Activated naive CD4-positive, alpha-beta T cell treated with anti-CD3 and anti-CD28 coated beads for 36 hours (primary cell): ENCODE data around the gene DSC2. TPM values are rescaled to one million over a fixed set of nuclear protein-coding genes. Genes with fewer than 3 reads are reported as not detected.

Experiments
- CTCF ChIA-PET: fragments of 350-600 bp; sonication (Branson Sonifier 250); formaldehyde crosslinking; loops from one replicate; lab custom pipeline; 2021; ENCODE audit warnings: antibody characterized with exemption; lab: Charles Lee
- DNase-seq: peaks from one replicate; pipeline ENCODE4 v3.0.0-alpha.2; 2020
- H3K27ac Mint-ChIP-seq: one replicate; pipeline ENCODE4 v1.8.0; 2021; ENCODE audit warnings: mild to moderate bottlenecking, mixed read lengths
- H3K27me3 Mint-ChIP-seq: one replicate; pipeline ENCODE4 v1.8.0; 2021; ENCODE audit warnings: low read depth, mixed read lengths
- H3K36me3 Mint-ChIP-seq: one replicate; pipeline ENCODE4 v1.8.0; 2021; ENCODE audit warnings: low read depth, mixed read lengths
- H3K4me1 Mint-ChIP-seq: one replicate; pipeline ENCODE4 v1.8.0; 2021; ENCODE audit warnings: low read depth, mixed read lengths
- H3K4me3 Mint-ChIP-seq: one replicate; pipeline ENCODE4 v1.8.0; 2021; ENCODE audit warnings: mild to moderate bottlenecking, moderate library complexity, mixed read lengths
- H3K9me3 Mint-ChIP-seq: one replicate; pipeline ENCODE4 v1.8.0; 2021; ENCODE audit warnings: mixed read lengths
- intact Hi-C: fragments of 100-400 bp; cut with micrococcal nuclease; formaldehyde crosslinking; loops from one replicate; pipeline ENCODE4 v1.15.1; 2023
- total RNA-seq, 2 experiments: library from RNA; stranded (reverse); gene quantifications; one replicate each; pipeline ENCODE4 v1.2.3, GENCODE V29; 2021

Gene DSC2
- total RNA-seq, 2 experiments from 2014 or later, result 0.02 TPM; not detected in 1

- H3K4me3 Mint-ChIP-seq, result no peak overlapping the region
- no peaks in the 10 kb centered on the region for H3K27me3 Mint-ChIP-seq
- H3K27ac Mint-ChIP-seq, result no peak overlapping the region
- CTCF ChIA-PET, result no interaction called here
- H3K36me3 Mint-ChIP-seq, result no peaks in the 10 kb centered on the region
- intact Hi-C loops, result no loop called here
- no peaks in the 10 kb centered on the region for H3K9me3 Mint-ChIP-seq
- DNase-seq, result no peak
- no peaks in the 10 kb centered on the region for H3K4me1 Mint-ChIP-seq
Measured at GRCh38 chr18:31112804-31113203, 10.6 kb upstream of the DSC2 start.

DNA sequence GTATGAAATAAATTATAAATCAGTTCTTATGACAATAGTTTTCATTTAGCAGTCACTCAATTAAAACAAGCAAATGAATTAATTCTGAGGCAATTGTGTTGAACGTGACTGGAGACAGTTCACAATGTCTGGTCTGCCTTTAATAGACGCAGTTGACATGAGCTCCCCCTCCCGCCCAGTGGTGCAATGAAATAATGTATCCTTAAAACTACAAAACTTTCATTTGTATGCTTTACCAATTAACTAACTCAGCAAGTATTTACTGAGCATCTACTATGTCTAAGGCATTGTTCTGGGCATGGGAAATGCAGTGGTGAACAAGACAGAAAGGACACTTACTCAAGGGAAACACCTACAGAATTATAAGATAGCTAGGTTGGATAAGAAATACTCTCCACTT lies 3.5 kb upstream of the DSC2 start:
- H3K9me3 Mint-ChIP-seq, result no peaks in the 10 kb centered on the region
- DNase-seq, result no peak
- CTCF ChIA-PET, result no interaction called here
- no peaks in the 10 kb centered on the region for H3K36me3 Mint-ChIP-seq
- H3K27ac Mint-ChIP-seq, result no peak overlapping the region
- H3K4me3 Mint-ChIP-seq, result no peak overlapping the region
- intact Hi-C loops, result no loop called here
- peaks cover 6% of the 10 kb centered on the region for H3K27me3 Mint-ChIP-seq
- no peaks in the 10 kb centered on the region for H3K4me1 Mint-ChIP-seq

- CTCF ChIA-PET, result no interaction called here
- no peak overlapping the region for H3K27ac Mint-ChIP-seq
- no peak overlapping the region for H3K4me3 Mint-ChIP-seq
- H3K4me1 Mint-ChIP-seq, result no peaks in the 10 kb centered on the region
- H3K27me3 Mint-ChIP-seq, result peaks cover 13% of the 10 kb centered on the region
- no peaks in the 10 kb centered on the region for H3K9me3 Mint-ChIP-seq
- DNase-seq, result no peak
- no peaks in the 10 kb centered on the region for H3K36me3 Mint-ChIP-seq
- intact Hi-C loops, result no loop called here
Measured at GRCh38 chr18:31104444-31104843, 2.2 kb upstream of the DSC2 start.

GRCh38 chr18:31103423-31103822 lies 1.2 kb upstream of the DSC2 start:
- no peaks in the 10 kb centered on the region for H3K9me3 Mint-ChIP-seq
- H3K4me3 Mint-ChIP-seq, result no peak overlapping the region
- no peak overlapping the region for H3K27ac Mint-ChIP-seq
- CTCF ChIA-PET, result no interaction called here
- intact Hi-C loops, result no loop called here
- no peak for DNase-seq
- no peaks in the 10 kb centered on the region for H3K36me3 Mint-ChIP-seq
- peaks cover 19% of the 10 kb centered on the region for H3K27me3 Mint-ChIP-seq
- H3K4me1 Mint-ChIP-seq, result no peaks in the 10 kb centered on the region

DNA sequence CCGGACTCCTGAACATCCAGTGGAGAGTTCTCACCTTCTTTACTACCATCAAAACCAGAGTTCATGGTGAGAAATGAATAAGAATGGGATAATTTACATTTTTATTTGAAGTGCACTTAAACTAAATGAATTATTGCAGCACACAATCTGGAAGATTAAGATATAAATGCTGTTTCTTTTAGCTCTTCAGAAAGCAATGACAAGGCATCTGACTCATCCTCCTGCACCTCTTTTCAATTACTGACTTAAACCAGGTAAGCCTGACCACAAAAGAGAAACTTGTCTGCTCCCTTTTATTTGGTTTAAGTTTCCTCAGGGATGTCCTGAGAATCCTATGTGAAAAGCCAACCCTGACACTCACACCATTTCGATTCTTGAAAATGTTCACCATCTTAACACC lies 720 bp upstream of the DSC2 start:
- H3K27ac Mint-ChIP-seq, result no peak overlapping the region
- DNase-seq, result no peak
- no peak overlapping the region for H3K4me3 Mint-ChIP-seq
- no peaks in the 10 kb centered on the region for H3K4me1 Mint-ChIP-seq
- H3K27me3 Mint-ChIP-seq, result peaks cover 19% of the 10 kb centered on the region
- no peaks in the 10 kb centered on the region for H3K9me3 Mint-ChIP-seq
- H3K36me3 Mint-ChIP-seq, result no peaks in the 10 kb centered on the region
- intact Hi-C loops, result no loop called here
- CTCF ChIA-PET, result no interaction called here

- DNase-seq, result no peak
- H3K4me1 Mint-ChIP-seq, result no peaks in the 10 kb centered on the region
- peak overlapping the region; percentile 57 for H3K4me3 Mint-ChIP-seq
- CTCF ChIA-PET, result no interaction called here
- H3K36me3 Mint-ChIP-seq, result no peaks in the 10 kb centered on the region
- H3K9me3 Mint-ChIP-seq, result no peaks in the 10 kb centered on the region
- H3K27ac Mint-ChIP-seq, result no peak overlapping the region
- H3K27me3 Mint-ChIP-seq, result peaks cover 19% of the 10 kb centered on the region
- intact Hi-C loops, result no loop called here
Measured at GRCh38 chr18:31101183-31102024, 817 bp downstream of the DSC2 start.

DNA sequence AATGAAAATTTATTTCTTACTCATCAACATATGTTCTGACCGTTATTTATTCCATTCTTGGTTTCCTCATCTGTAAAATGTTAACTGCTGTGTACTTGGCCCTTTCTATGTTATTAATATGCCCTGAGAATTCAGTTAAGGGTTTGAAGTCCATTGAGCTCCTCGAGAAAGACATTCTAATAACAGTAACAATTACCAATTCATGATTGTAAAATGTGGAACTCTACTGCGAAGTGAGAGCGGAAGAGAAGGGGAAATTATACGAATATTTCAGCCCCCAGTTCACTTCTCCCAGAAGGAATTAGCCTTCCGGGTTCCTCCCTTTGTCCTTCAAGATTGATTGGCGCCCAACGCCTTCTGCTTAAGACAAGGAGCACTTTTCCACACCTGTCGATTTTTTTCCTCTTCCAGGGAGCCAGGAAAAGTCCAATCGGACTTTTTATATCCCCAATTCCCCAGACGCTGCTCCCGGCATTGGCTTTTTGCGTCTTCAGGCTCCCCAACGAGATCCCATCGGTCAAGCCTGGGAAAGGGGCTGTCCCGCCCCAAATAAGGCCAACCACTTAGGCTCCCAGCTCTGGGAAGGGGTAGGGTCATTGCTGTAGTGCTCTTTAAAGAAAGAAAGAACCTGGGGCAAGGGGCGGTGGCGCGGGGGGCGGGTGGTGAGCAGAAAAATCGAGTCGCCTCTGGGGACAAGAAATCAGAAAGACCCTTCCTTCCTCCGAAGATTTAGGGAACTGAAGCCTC lies 1.6 kb downstream of the DSC2 start:
- Mint-ChIP-seq H3K4me3 (peak overlapping the region; percentile 51), H3K4me1 (no peaks in the 10 kb centered on the region), H3K27ac (no peak overlapping the region), H3K36me3 (no peaks in the 10 kb centered on the region), H3K27me3 (peaks cover 19% of the 10 kb centered on the region), H3K9me3 (no peaks in the 10 kb centered on the region)
- no peak for DNase-seq
- intact Hi-C loops, result no loop called here
- CTCF ChIA-PET, result no interaction called here

- Mint-ChIP-seq H3K4me1 (no peaks in the 10 kb centered on the region), H3K9me3 (peaks cover 3% of the 10 kb centered on the region), H3K4me3 (no peak overlapping the region), H3K27ac (no peak overlapping the region), H3K27me3 (peaks cover 19% of the 10 kb centered on the region), H3K36me3 (no peaks in the 10 kb centered on the region)
- no peak for DNase-seq
- intact Hi-C loops, result no loop called here
- CTCF ChIA-PET, result no interaction called here
Measured at GRCh38 chr18:31099450-31100230, 2.6 kb downstream of the DSC2 start.

- CTCF ChIA-PET, result no interaction called here
- DNase-seq, result no peak
- peaks cover 19% of the 10 kb centered on the region for H3K27me3 Mint-ChIP-seq
- intact Hi-C loops, result no loop called here
- H3K4me3 Mint-ChIP-seq, result no peak overlapping the region
- H3K9me3 Mint-ChIP-seq, result peaks cover 3% of the 10 kb centered on the region
- no peaks in the 10 kb centered on the region for H3K4me1 Mint-ChIP-seq
- H3K27ac Mint-ChIP-seq, result no peak overlapping the region
- no peaks in the 10 kb centered on the region for H3K36me3 Mint-ChIP-seq
Measured at GRCh38 chr18:31098878-31099277, 3.3 kb downstream of the DSC2 start.

DNA sequence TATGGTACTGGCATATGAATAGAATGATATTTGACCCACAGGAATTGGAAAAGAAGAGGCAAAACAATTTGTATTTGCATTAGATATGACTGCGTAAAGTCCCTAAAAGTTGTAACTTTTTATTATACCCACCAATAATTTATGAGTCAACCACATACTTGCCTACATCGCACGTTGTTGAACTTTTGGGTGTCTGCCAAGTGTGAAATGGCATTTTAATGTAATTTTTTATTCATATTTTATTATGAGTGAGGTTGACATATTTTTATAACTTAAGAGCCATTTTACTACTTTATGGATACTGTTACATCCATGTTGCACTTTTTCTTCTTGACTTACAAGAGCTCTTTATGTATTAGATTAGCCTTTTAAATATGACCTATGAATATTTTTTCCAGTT lies 4.6 kb downstream of the DSC2 start:
- peaks cover 20% of the 10 kb centered on the region for H3K27me3 Mint-ChIP-seq
- CTCF ChIA-PET, result interaction anchor here (0.6 to 0.7 kb wide), 2 partner anchors 80 to 274 kb away, joined by 3 read pairs; no protein-coding TSS in a partner anchor
- no peaks in the 10 kb centered on the region for H3K4me1 Mint-ChIP-seq
- H3K4me3 Mint-ChIP-seq, result no peak overlapping the region
- H3K27ac Mint-ChIP-seq, result no peak overlapping the region
- peaks cover 3% of the 10 kb centered on the region for H3K9me3 Mint-ChIP-seq
- intact Hi-C loops, result no loop called here
- H3K36me3 Mint-ChIP-seq, result no peaks in the 10 kb centered on the region
- DNase-seq, result no peak

- peaks cover 3% of the 10 kb centered on the region for H3K9me3 Mint-ChIP-seq
- H3K27ac Mint-ChIP-seq, result no peak overlapping the region
- CTCF ChIA-PET, result no interaction called here
- H3K36me3 Mint-ChIP-seq, result no peaks in the 10 kb centered on the region
- H3K27me3 Mint-ChIP-seq, result peaks cover 4% of the 10 kb centered on the region
- H3K4me1 Mint-ChIP-seq, result no peaks in the 10 kb centered on the region
- intact Hi-C loops, result no loop called here
- DNase-seq, result no peak
- no peak overlapping the region for H3K4me3 Mint-ChIP-seq
Measured at GRCh38 chr18:31093880-31094279, 8.3 kb downstream of the DSC2 start.

GRCh38 chr18:31093294-31093693 lies 8.9 kb downstream of the DSC2 start:
- H3K9me3 Mint-ChIP-seq, result peaks cover 3% of the 10 kb centered on the region
- no peaks in the 10 kb centered on the region for H3K36me3 Mint-ChIP-seq
- CTCF ChIA-PET, result no interaction called here

More at GRCh38 chr18:31093294-31093693, 8.9 kb downstream of the DSC2 start:
- H3K27me3 Mint-ChIP-seq, result peaks cover 2% of the 10 kb centered on the region
- no peaks in the 10 kb centered on the region for H3K4me1 Mint-ChIP-seq
- H3K4me3 Mint-ChIP-seq, result no peak overlapping the region
- intact Hi-C loops, result no loop called here
- no peak for DNase-seq
- H3K27ac Mint-ChIP-seq, result no peak overlapping the region
